ENCODE data around the gene TRIP11. TPM values are rescaled to one million over a fixed set of nuclear protein-coding genes. Genes with fewer than 3 reads are reported as not detected.
A peak's percentile ranks its signal among the peaks of the same experiment; 100 is the strongest.

Gene TRIP11
- polyA plus RNA-seq (2013), result 21.2 and 22.2 TPM in 2 replicates

DNA sequence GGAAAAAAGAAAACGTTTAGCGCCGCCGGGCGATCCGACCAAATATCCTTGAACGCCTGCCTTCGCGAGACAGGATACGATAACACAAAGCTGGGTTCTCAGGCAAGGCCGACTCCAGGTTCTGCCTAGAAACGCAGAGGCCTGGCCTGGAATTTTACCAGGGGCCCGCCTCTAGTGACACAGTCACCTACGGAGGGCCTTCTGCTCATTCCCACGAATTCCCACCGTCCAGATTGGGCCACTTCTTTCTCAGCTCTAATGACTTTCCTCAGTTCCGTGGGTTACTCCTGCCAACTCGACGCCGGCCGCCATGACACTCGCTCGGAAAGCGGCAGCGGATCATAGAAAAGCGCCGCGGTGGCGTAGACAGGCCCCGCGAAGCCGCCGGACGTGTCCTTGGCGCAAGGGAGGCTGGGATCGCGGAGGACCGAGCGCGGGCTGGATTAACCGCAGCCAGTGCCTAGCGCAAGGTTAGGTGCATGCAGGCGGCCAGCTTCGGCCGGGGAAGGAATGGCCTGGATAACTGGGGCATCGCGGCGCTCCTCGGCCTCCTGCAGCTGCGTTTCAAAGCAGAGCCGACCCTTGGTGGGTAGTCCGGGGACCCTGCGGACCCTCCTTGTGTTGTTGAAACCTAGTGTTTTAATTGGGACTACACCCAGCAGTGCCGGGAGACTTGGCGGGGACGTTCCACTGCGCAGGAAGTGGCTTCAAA, at the start of gene TRIP11:
Gene TRIP11 (minus strand): TSS at position 341 of the 712 bp plus-strand sequence. CDS start 374 bp downstream, outside the sequence.
- peak within 1 kb of the TSS; percentile 81 for H3K18ac ChIP-seq (ENCODE audit: low read length)
- no peak within 1 kb of the TSS for H3K23ac ChIP-seq (ENCODE audit: low read length)
- H4K91ac ChIP-seq (ENCODE audit: low read depth, low read length), result peak within 1 kb of the TSS; percentile 97
- H4K12ac ChIP-seq (ENCODE audit: low read depth, low read length), result peak within 1 kb of the TSS; percentile 95
- no peaks in the 10 kb centered on the region for H3K36me3 ChIP-seq (ENCODE audit: control insufficient read depth in 1 of 2, insufficient read depth in 2 of 2, low read length in 2 of 2)
- H3K4ac ChIP-seq (ENCODE audit: low read depth, low read length), result peak within 1 kb of the TSS; percentile 77
- WGBS (ENCODE audit: extremely low coverage, insufficient coverage, insufficient read length), result no CpG with 5 or more reads among the region's 57 CpGs
- peak within 1 kb of the TSS; percentile 95 for H4K8ac ChIP-seq (ENCODE audit: low read depth, low read length)
- H3K14ac ChIP-seq (ENCODE audit: low read length), result peak within 1 kb of the TSS; percentile 88
- H3K79me2 ChIP-seq (ENCODE audit: control insufficient read depth, insufficient read depth, low read length, poor library complexity), result peaks cover 7% of the 10 kb centered on the region
- H3K79me1 ChIP-seq (ENCODE audit: low read length), result peaks cover 12% of the 10 kb centered on the region
- DNase-seq, result peak; percentile 92 to 98
- H2AK5ac ChIP-seq (ENCODE audit: low read length), result peak within 1 kb of the TSS; percentile 61
- H2BK5ac ChIP-seq (ENCODE audit: low read depth, low read length, poor library complexity), result peak within 1 kb of the TSS; percentile 91
- peak within 1 kb of the TSS; percentile 89 for H2BK120ac ChIP-seq (ENCODE audit: insufficient read depth, low read length, poor library complexity)
- H2AFZ ChIP-seq (ENCODE audit: insufficient read depth, low read length, poor library complexity), result peak within 1 kb of the TSS; percentile 90
- no peaks in the 10 kb centered on the region for H3K9me3 ChIP-seq (ENCODE audit: insufficient read depth, low read depth, low read length)
- peak within 1 kb of the TSS; percentile 93 for H3K27ac ChIP-seq (ENCODE audit: low read depth, low read length)
- H3K4me3 ChIP-seq (ENCODE audit: low read depth, low read length), result peak within 1 kb of the TSS; percentile 86
- peak within 1 kb of the TSS; percentile 98 for H3K9ac ChIP-seq (ENCODE audit: low read length)
- H2BK12ac ChIP-seq (ENCODE audit: low read length), result no peak within 1 kb of the TSS
- peak within 1 kb of the TSS; percentile 85 for H3K4me2 ChIP-seq (ENCODE audit: low read length)
- peaks cover 2 to 3% of the 10 kb centered on the region in 2 experiments for H3K4me1 ChIP-seq (ENCODE audit: control insufficient read depth in 1 of 2, insufficient read depth in 2 of 2, low read length in 2 of 2)
- no peaks in the 10 kb centered on the region for H3K27me3 ChIP-seq (ENCODE audit: insufficient read depth, low read length)

- H4K12ac ChIP-seq (ENCODE audit: low read depth, low read length), result no peak overlapping the region
- no peak overlapping the region for H3K14ac ChIP-seq (ENCODE audit: low read length)
- no peak overlapping the region for H4K91ac ChIP-seq (ENCODE audit: low read depth, low read length)
- no peak overlapping the region for H3K18ac ChIP-seq (ENCODE audit: low read length)
- no peak overlapping the region for H2BK5ac ChIP-seq (ENCODE audit: low read depth, low read length, poor library complexity)
- H3K9ac ChIP-seq (ENCODE audit: low read length), result no peak overlapping the region
- H3K4me1 ChIP-seq (ENCODE audit: control insufficient read depth in 1 of 2, insufficient read depth in 2 of 2, low read length in 2 of 2), result no peaks in the 10 kb centered on the region
- H3K27ac ChIP-seq (ENCODE audit: low read depth, low read length), result no peak overlapping the region
- H3K4me3 ChIP-seq (ENCODE audit: low read depth, low read length), result no peak overlapping the region
- no peak overlapping the region for H2BK120ac ChIP-seq (ENCODE audit: insufficient read depth, low read length, poor library complexity)
- no peak overlapping the region for H2AK5ac ChIP-seq (ENCODE audit: low read length)
- H2AFZ ChIP-seq (ENCODE audit: insufficient read depth, low read length, poor library complexity), result no peak overlapping the region
- no peak overlapping the region for H3K23ac ChIP-seq (ENCODE audit: low read length)
- no peak overlapping the region for H3K4ac ChIP-seq (ENCODE audit: low read depth, low read length)
- H3K27me3 ChIP-seq (ENCODE audit: insufficient read depth, low read length), result no peaks in the 10 kb centered on the region
- no peaks in the 10 kb centered on the region for H3K9me3 ChIP-seq (ENCODE audit: insufficient read depth, low read depth, low read length)
- no CpG with 5 or more reads among the region's 5 CpGs for WGBS (ENCODE audit: extremely low coverage, insufficient coverage, insufficient read length)
- no peaks in the 10 kb centered on the region for H3K79me1 ChIP-seq (ENCODE audit: low read length)
- H3K36me3 ChIP-seq (ENCODE audit: control insufficient read depth in 1 of 2, insufficient read depth in 2 of 2, low read length in 2 of 2), result peaks cover 2 to 3% of the 10 kb centered on the region in 2 experiments
- no peaks in the 10 kb centered on the region for H3K79me2 ChIP-seq (ENCODE audit: control insufficient read depth, insufficient read depth, low read length, poor library complexity)
- H2BK12ac ChIP-seq (ENCODE audit: low read length), result no peak overlapping the region
- DNase-seq, result no peak
- no peak overlapping the region for H4K8ac ChIP-seq (ENCODE audit: low read depth, low read length)
- H3K4me2 ChIP-seq (ENCODE audit: low read length), result no peak overlapping the region
These were observed 48.6 kb upstream of the TRIP11 start for GRCh38 chr14:92088494-92088893.

DNA sequence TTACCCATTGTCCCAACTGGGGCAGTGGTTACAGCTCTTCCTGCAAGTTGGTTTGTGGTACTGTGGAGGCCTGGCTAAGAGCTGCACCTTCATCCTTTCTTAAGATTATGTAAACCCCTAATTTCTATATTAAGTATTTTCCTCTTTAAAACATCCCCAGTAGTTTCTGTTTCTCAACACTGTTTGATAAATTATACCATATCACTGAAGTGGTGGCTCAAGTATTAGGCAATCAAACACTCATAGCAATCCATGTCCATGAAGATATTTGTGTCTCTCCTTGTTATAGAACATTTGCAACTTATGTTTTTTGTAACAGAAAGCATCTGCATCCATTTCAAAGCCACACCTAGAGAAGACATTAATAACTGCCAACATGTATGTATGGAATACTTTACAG, 34.7 kb upstream of the TRIP11 start:
- no peaks in the 10 kb centered on the region for H3K79me1 ChIP-seq (ENCODE audit: low read length)

GRCh38 chr14:92058006-92058917, 18.4 kb upstream of the TRIP11 start:
- Histone ChIP-seq H2AFZ (ENCODE audit: insufficient read depth, low read length, poor library complexity) (no peak overlapping the region), H3K4ac (ENCODE audit: low read depth, low read length) (no peak overlapping the region)
- no peak for DNase-seq

More for the DNA sequence above, 34.7 kb upstream of the TRIP11 start:
- Histone ChIP-seq H3K79me2 (ENCODE audit: control insufficient read depth, insufficient read depth, low read length, poor library complexity) (no peaks in the 10 kb centered on the region), H3K9ac (ENCODE audit: low read length) (no peak overlapping the region), H3K4me1 (ENCODE audit: control insufficient read depth in 1 of 2, insufficient read depth in 2 of 2, low read length in 2 of 2) (no peaks in the 10 kb centered on the region), H3K27ac (ENCODE audit: low read depth, low read length) (no peak overlapping the region), H2BK5ac (ENCODE audit: low read depth, low read length, poor library complexity) (no peak overlapping the region), H3K4me2 (ENCODE audit: low read length) (no peak overlapping the region), H2AK5ac (ENCODE audit: low read length) (no peak overlapping the region), H3K14ac (ENCODE audit: low read length) (no peak overlapping the region), H4K8ac (ENCODE audit: low read depth, low read length) (no peak overlapping the region), H3K4ac (ENCODE audit: low read depth, low read length) (no peak overlapping the region), H2BK12ac (ENCODE audit: low read length) (no peak overlapping the region), H3K36me3 (ENCODE audit: control insufficient read depth in 1 of 2, insufficient read depth in 2 of 2, low read length in 2 of 2) (peaks cover 9 to 10% of the 10 kb centered on the region in 2 experiments), H4K12ac (ENCODE audit: low read depth, low read length) (no peak overlapping the region), H3K4me3 (ENCODE audit: low read depth, low read length) (no peak overlapping the region), H2BK120ac (ENCODE audit: insufficient read depth, low read length, poor library complexity) (no peak overlapping the region), H3K23ac (ENCODE audit: low read length) (no peak overlapping the region), H3K9me3 (ENCODE audit: insufficient read depth, low read depth, low read length) (no peaks in the 10 kb centered on the region), H3K18ac (ENCODE audit: low read length) (no peak overlapping the region), H2AFZ (ENCODE audit: insufficient read depth, low read length, poor library complexity) (no peak overlapping the region), H3K27me3 (ENCODE audit: insufficient read depth, low read length) (no peaks in the 10 kb centered on the region), H4K91ac (ENCODE audit: low read depth, low read length) (no peak overlapping the region)
- no peak for DNase-seq

More at GRCh38 chr14:92058006-92058917, 18.4 kb upstream of the TRIP11 start:
- Histone ChIP-seq H3K4me1 (ENCODE audit: control insufficient read depth in 1 of 2, insufficient read depth in 2 of 2, low read length in 2 of 2) (peaks cover 0 to 2% of the 10 kb centered on the region in 2 experiments), H4K8ac (ENCODE audit: low read depth, low read length) (no peak overlapping the region), H3K27ac (ENCODE audit: low read depth, low read length) (no peak overlapping the region), H4K91ac (ENCODE audit: low read depth, low read length) (no peak overlapping the region), H2AK5ac (ENCODE audit: low read length) (no peak overlapping the region), H3K9ac (ENCODE audit: low read length) (no peak overlapping the region), H3K18ac (ENCODE audit: low read length) (no peak overlapping the region), H3K79me1 (ENCODE audit: low read length) (no peaks in the 10 kb centered on the region), H4K12ac (ENCODE audit: low read depth, low read length) (no peak overlapping the region), H3K4me2 (ENCODE audit: low read length) (no peak overlapping the region), H3K23ac (ENCODE audit: low read length) (no peak overlapping the region), H2BK5ac (ENCODE audit: low read depth, low read length, poor library complexity) (no peak overlapping the region), H3K79me2 (ENCODE audit: control insufficient read depth, insufficient read depth, low read length, poor library complexity) (no peaks in the 10 kb centered on the region), H3K36me3 (ENCODE audit: control insufficient read depth in 1 of 2, insufficient read depth in 2 of 2, low read length in 2 of 2) (no peaks in the 10 kb centered on the region), H3K4me3 (ENCODE audit: low read depth, low read length) (no peak overlapping the region), H2BK120ac (ENCODE audit: insufficient read depth, low read length, poor library complexity) (no peak overlapping the region), H3K14ac (ENCODE audit: low read length) (no peak overlapping the region), H3K9me3 (ENCODE audit: insufficient read depth, low read depth, low read length) (no peaks in the 10 kb centered on the region), H2BK12ac (ENCODE audit: low read length) (no peak overlapping the region), H3K27me3 (ENCODE audit: insufficient read depth, low read length) (no peaks in the 10 kb centered on the region)
- no CpG with 5 or more reads among the region's 9 CpGs for whole genome bisulfite sequencing (ENCODE audit: extremely low coverage, insufficient coverage, insufficient read length)
